HL-60 (cell line): ENCODE data around the gene OGA.

ENCODE experiments used
- DNase-seq, 2 experiments: peaks; one replicate each; pipeline ENCODE4 v3.0.0-alpha.2; 2010 to 2020; ENCODE audit warnings: low read depth in 1 of 2, low spot score in 1 of 2
- H3K27ac ChIP-seq: fragments of 250-450 bp; sonication (Bioruptor Pico); replicated peaks from 2 replicates; pipeline ENCODE4 v1.5.1; 2020; ENCODE audit warnings: mild to moderate bottlenecking, moderate library complexity
- H3K27me3 ChIP-seq: fragments of 250-450 bp; sonication (Bioruptor Pico); 2 replicates; pipeline ENCODE4 v1.5.1; 2021; ENCODE audit warnings: mild to moderate bottlenecking, moderate library complexity; ENCODE audit not compliant: insufficient read depth, poor library complexity, severe bottlenecking
- H3K4me3 ChIP-seq: replicated peaks from 2 replicates; pipeline ENCODE4 v1.5.1; 2011; ENCODE audit warnings: mild to moderate bottlenecking, control low read depth, low read length; ENCODE audit not compliant: insufficient read depth
- GABPA ChIP-seq: IDR thresholded peaks from 2 replicates; pipeline ENCODE4 v1.6.1; 2012; ENCODE audit warnings: low read depth
- POLR2AphosphoS5 ChIP-seq: IDR thresholded peaks from 2 replicates; pipeline ENCODE4 v1.6.1; 2012; ENCODE audit warnings: low read depth
- SPI1 ChIP-seq: IDR thresholded peaks from 2 replicates; pipeline ENCODE4 v1.6.1; 2012; ENCODE audit warnings: low read depth, mild to moderate bottlenecking, borderline replicate concordance
- TF ChIP-seq, protein P1 (sequence below): IDR thresholded peaks from 2 replicates; pipeline ENCODE4 v1.6.1; 2012; ENCODE audit warnings: low read depth; ENCODE audit not compliant: insufficient replicate concordance
- TF ChIP-seq, protein P2 (sequence below): IDR thresholded peaks from one replicate; pipeline ENCODE4 v1.5.1; 2011; ENCODE audit warnings: low read length, control low read depth, inconsistent platforms; ENCODE audit not compliant: insufficient read depth

Gene OGA

DNA sequence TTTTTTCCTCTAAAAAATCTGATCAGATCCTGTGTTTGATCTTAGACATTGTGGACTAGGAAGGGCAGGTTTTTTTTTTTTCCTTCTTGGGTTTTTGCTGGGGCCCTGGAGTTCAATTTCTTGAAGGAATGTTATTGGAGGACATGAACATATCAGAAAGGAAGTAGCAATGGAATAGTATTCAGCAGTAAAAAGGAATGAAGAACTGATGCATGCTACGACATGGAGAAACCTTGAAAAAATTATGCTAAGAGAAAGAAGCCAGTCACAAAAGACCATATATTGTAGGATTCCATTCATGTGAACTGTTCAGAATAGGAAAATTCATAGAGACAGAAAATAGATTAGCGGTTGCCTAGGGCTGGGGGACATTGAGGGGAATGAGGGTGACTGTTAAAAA is 76.3 kb downstream of the OGA start:
- Histone ChIP-seq H3K4me3 (no peak overlapping the region), H3K27ac (no peak overlapping the region)

DNA sequence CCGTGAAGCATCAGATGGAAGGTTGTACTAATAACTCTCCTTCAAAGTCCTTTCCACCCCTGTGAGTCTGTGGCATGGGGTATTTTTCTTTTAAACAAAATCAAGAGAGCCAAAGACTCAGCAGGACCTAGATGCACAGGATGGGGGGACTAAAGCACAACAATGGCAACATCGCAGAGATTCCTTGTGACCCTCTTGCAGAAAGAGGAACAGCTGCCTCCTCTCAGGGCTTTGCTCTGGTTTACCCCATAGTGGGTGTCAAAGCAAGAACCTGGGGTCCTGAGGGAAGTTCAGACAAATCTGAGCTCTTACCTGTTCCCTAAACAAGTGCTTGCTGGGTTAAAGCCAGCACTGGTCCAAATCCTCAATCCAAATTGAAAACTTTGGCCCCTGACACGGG is 81.6 kb downstream of the OGA start:
- DNase-seq, result no peak
- peaks cover 5% of the 10 kb centered on the region for H3K27me3 ChIP-seq
- no peak overlapping the region for H3K4me3 ChIP-seq
- TF ChIP-seq SPI1, result peak; percentile 31; the same call in 1 of the 2 replicates
- TF ChIP-seq, protein P1, sequence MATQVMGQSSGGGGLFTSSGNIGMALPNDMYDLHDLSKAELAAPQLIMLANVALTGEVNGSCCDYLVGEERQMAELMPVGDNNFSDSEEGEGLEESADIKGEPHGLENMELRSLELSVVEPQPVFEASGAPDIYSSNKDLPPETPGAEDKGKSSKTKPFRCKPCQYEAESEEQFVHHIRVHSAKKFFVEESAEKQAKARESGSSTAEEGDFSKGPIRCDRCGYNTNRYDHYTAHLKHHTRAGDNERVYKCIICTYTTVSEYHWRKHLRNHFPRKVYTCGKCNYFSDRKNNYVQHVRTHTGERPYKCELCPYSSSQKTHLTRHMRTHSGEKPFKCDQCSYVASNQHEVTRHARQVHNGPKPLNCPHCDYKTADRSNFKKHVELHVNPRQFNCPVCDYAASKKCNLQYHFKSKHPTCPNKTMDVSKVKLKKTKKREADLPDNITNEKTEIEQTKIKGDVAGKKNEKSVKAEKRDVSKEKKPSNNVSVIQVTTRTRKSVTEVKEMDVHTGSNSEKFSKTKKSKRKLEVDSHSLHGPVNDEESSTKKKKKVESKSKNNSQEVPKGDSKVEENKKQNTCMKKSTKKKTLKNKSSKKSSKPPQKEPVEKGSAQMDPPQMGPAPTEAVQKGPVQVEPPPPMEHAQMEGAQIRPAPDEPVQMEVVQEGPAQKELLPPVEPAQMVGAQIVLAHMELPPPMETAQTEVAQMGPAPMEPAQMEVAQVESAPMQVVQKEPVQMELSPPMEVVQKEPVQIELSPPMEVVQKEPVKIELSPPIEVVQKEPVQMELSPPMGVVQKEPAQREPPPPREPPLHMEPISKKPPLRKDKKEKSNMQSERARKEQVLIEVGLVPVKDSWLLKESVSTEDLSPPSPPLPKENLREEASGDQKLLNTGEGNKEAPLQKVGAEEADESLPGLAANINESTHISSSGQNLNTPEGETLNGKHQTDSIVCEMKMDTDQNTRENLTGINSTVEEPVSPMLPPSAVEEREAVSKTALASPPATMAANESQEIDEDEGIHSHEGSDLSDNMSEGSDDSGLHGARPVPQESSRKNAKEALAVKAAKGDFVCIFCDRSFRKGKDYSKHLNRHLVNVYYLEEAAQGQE, result no peak
- H3K27ac ChIP-seq, result no peak overlapping the region

More for the DNA sequence above, 76.3 kb downstream of the OGA start:
- peaks cover 2% of the 10 kb centered on the region for H3K27me3 ChIP-seq
- DNase-seq, result no peak
- TF ChIP-seq GABPA (no peak), POLR2AphosphoS5 (no peak), SPI1 (no peak)
- TF ChIP-seq, protein P2, sequence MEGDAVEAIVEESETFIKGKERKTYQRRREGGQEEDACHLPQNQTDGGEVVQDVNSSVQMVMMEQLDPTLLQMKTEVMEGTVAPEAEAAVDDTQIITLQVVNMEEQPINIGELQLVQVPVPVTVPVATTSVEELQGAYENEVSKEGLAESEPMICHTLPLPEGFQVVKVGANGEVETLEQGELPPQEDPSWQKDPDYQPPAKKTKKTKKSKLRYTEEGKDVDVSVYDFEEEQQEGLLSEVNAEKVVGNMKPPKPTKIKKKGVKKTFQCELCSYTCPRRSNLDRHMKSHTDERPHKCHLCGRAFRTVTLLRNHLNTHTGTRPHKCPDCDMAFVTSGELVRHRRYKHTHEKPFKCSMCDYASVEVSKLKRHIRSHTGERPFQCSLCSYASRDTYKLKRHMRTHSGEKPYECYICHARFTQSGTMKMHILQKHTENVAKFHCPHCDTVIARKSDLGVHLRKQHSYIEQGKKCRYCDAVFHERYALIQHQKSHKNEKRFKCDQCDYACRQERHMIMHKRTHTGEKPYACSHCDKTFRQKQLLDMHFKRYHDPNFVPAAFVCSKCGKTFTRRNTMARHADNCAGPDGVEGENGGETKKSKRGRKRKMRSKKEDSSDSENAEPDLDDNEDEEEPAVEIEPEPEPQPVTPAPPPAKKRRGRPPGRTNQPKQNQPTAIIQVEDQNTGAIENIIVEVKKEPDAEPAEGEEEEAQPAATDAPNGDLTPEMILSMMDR, result no peak
- TF ChIP-seq, protein P1, result no peak
